ENCODE measurements around the gene RGS6. TPM values are rescaled to one million over a fixed set of nuclear protein-coding genes. Genes with fewer than 3 reads are reported as not detected.

The RGS6 gene
- total RNA-seq, 1 experiment from 2014 or later: not detected

GRCh38 chr14:72563676-72564075 is 631.4 kb downstream of the RGS6 start:
- no TSS peak for BruUV-seq (replicated peaks)
- CTCF ChIA-PET: no interaction called here
- Mint-ChIP-seq H3K4me3 (ENCODE audit: low read depth, unreplicated experiment) (no peak overlapping the region), H3K9me3 (ENCODE audit: low read depth, unreplicated experiment) (no peaks in the 10 kb centered on the region), H3K27me3 (ENCODE audit: unreplicated experiment) (peaks cover 81% of the 10 kb centered on the region), H3K27ac (ENCODE audit: unreplicated experiment) (no peak overlapping the region), H3K36me3 (ENCODE audit: insufficient read depth, unreplicated experiment) (no peaks in the 10 kb centered on the region), H3K4me1 (ENCODE audit: low read depth, unreplicated experiment) (no peaks in the 10 kb centered on the region)
- intact Hi-C loops (cut with micrococcal nuclease; ENCODE audit: unreplicated experiment): no loop called here
- TF ChIP-seq CTCF (IDR thresholded peaks at IDR 0.05; ENCODE audit: unreplicated experiment): no peak
- DNase-seq: no peak

GRCh38 chr14:72565149-72565559 is 632.9 kb downstream of the RGS6 start:
- intact Hi-C loops (cut with micrococcal nuclease; ENCODE audit: unreplicated experiment): no loop called here
- Mint-ChIP-seq H3K4me3 (ENCODE audit: low read depth, unreplicated experiment) (no peak overlapping the region), H3K36me3 (ENCODE audit: insufficient read depth, unreplicated experiment) (no peaks in the 10 kb centered on the region), H3K27ac (ENCODE audit: unreplicated experiment) (no peak overlapping the region), H3K27me3 (ENCODE audit: unreplicated experiment) (peaks cover 67% of the 10 kb centered on the region), H3K4me1 (ENCODE audit: low read depth, unreplicated experiment) (no peaks in the 10 kb centered on the region), H3K9me3 (ENCODE audit: low read depth, unreplicated experiment) (no peaks in the 10 kb centered on the region)
- no peak for DNase-seq
- TF ChIP-seq CTCF (IDR thresholded peaks at IDR 0.05; ENCODE audit: unreplicated experiment): no peak
- CTCF ChIA-PET: interaction anchor here (0.6 kb wide), 1 partner anchor 1286 kb away, joined by 3 read pairs; no protein-coding TSS in a partner anchor
- BruUV-seq (replicated peaks): no TSS peak

- no peak overlapping the region for H3K4me3 Mint-ChIP-seq (ENCODE audit: low read depth, unreplicated experiment)
- no peak for TF ChIP-seq CTCF (IDR thresholded peaks at IDR 0.05; ENCODE audit: unreplicated experiment)
- peaks cover 63% of the 10 kb centered on the region for H3K27me3 Mint-ChIP-seq (ENCODE audit: unreplicated experiment)
- no peak overlapping the region for H3K27ac Mint-ChIP-seq (ENCODE audit: unreplicated experiment)
- intact Hi-C loops (cut with micrococcal nuclease; ENCODE audit: unreplicated experiment): no loop called here
- no peaks in the 10 kb centered on the region for H3K4me1 Mint-ChIP-seq (ENCODE audit: low read depth, unreplicated experiment)
- no peaks in the 10 kb centered on the region for H3K36me3 Mint-ChIP-seq (ENCODE audit: insufficient read depth, unreplicated experiment)
- BruUV-seq (replicated peaks): no TSS peak
- no peaks in the 10 kb centered on the region for H3K9me3 Mint-ChIP-seq (ENCODE audit: low read depth, unreplicated experiment)
- CTCF ChIA-PET: no interaction called here
- DNase-seq: no peak
These were observed 633.7 kb downstream of the RGS6 start for GRCh38 chr14:72565917-72566316.

GRCh38 chr14:72567226-72567625 is 635.0 kb downstream of the RGS6 start:
- intact Hi-C loops (cut with micrococcal nuclease; ENCODE audit: unreplicated experiment): no loop called here
- no peaks in the 10 kb centered on the region for H3K4me1 Mint-ChIP-seq (ENCODE audit: low read depth, unreplicated experiment)
- H3K9me3 Mint-ChIP-seq (ENCODE audit: low read depth, unreplicated experiment): no peaks in the 10 kb centered on the region
- no peak overlapping the region for H3K4me3 Mint-ChIP-seq (ENCODE audit: low read depth, unreplicated experiment)
- no peak for DNase-seq
- no peak overlapping the region for H3K27ac Mint-ChIP-seq (ENCODE audit: unreplicated experiment)
- BruUV-seq (replicated peaks): no TSS peak
- CTCF ChIA-PET: no interaction called here
- H3K36me3 Mint-ChIP-seq (ENCODE audit: insufficient read depth, unreplicated experiment): no peaks in the 10 kb centered on the region
- no peak for TF ChIP-seq CTCF (IDR thresholded peaks at IDR 0.05; ENCODE audit: unreplicated experiment)
- H3K27me3 Mint-ChIP-seq (ENCODE audit: unreplicated experiment): peaks cover 63% of the 10 kb centered on the region
